ENCODE measurements around the gene CCDC177. TPM values are rescaled to one million over a fixed set of nuclear protein-coding genes. Genes with fewer than 3 reads are reported as not detected.

The CCDC177 gene
- total and polyA plus RNA-seq, 9 of the 15 experiments (the other 6 are each of a cell fraction or from before 2014, with no cell fraction given), result not detected

- DNase-seq (ENCODE audit: extremely low read depth in 1 of 4, low spot score in 3 of 4) (peak in 1 of 4 experiments; percentile 27), FAIRE-seq (peak; percentile 68), ATAC-seq (peak; percentile 39)
- Histone ChIP-seq H3K4me1 (replicated peaks in 1 of 2; ENCODE audit: control insufficient read depth in 2 of 2, insufficient read depth in 2 of 2, low read length in 2 of 2) (peaks cover 17 to 64% of the 10 kb centered on the region in 2 experiments), H3K4me2 (ENCODE audit: insufficient read depth, low read length) (peak overlapping the region; percentile 77), H4K20me1 (replicated peaks; ENCODE audit: control insufficient read depth, insufficient read depth, low read length) (0 out of 2 replicates have a peak, but pooled peaks cover 2% of the 10 kb centered on the region), H3K27ac (ENCODE audit: extremely low read depth, low read depth, low read length) (peak overlapping the region; percentile 70), H3K9me3 (replicated peaks; ENCODE audit: control insufficient read depth, insufficient read depth, low read depth, low read length) (no peaks in the 10 kb centered on the region), H2AFZ (ENCODE audit: low read depth, low read length) (peak overlapping the region; percentile 61), H3K4me3 (peak overlapping the region; percentile 28), H3K36me3 (ENCODE audit: control insufficient read depth, insufficient read depth, low read length) (peaks cover 38% of the 10 kb centered on the region; the same call in 2 of the 3 replicates), H3K9ac (ENCODE audit: insufficient read depth in 1 of 2, low read depth in 2 of 2, low read length in 2 of 2) (peak overlapping the region; percentile 56 to 81; a peak in 3 of 4 replicates), H3K9me1 (ENCODE audit: control insufficient read depth, insufficient read depth, low read length) (no peaks in the 10 kb centered on the region), H3K79me2 (ENCODE audit: control insufficient read depth, insufficient read depth, low read length) (peaks cover 93% of the 10 kb centered on the region), H3K27me3 (ENCODE audit: control insufficient read depth in 2 of 2, insufficient read depth in 2 of 2, low read length in 2 of 2) (no peaks in the 10 kb centered on the region)
- in situ Hi-C loops (cut with MboI), result no loop called here
- POLR2A ChIA-PET, result no interaction called here
- WGBS (ENCODE audit: insufficient coverage, low coverage, missing lambda C conversion rate), result 9% methylated on average over 9 of the region's 9 CpGs
- TF ChIP-seq BACH1 (tag; IDR thresholded peaks at IDR 0.05), result no peak
- TF ChIP-seq, protein P1, sequence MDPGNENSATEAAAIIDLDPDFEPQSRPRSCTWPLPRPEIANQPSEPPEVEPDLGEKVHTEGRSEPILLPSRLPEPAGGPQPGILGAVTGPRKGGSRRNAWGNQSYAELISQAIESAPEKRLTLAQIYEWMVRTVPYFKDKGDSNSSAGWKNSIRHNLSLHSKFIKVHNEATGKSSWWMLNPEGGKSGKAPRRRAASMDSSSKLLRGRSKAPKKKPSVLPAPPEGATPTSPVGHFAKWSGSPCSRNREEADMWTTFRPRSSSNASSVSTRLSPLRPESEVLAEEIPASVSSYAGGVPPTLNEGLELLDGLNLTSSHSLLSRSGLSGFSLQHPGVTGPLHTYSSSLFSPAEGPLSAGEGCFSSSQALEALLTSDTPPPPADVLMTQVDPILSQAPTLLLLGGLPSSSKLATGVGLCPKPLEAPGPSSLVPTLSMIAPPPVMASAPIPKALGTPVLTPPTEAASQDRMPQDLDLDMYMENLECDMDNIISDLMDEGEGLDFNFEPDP (CRISPR knock-in tag; IDR thresholded peaks at IDR 0.05), result no peak
- no peak for TF ChIP-seq ZNF717 (CRISPR knock-in tag; IDR thresholded peaks at IDR 0.05)
- TF ChIP-seq SRSF9 (IDR thresholded peaks at IDR 0.05; ENCODE audit: borderline replicate concordance, low read depth, low read length), result no peak
- no peak for TF ChIP-seq MEF2A (IDR thresholded peaks at IDR 0.05; ENCODE audit: control insufficient read depth, low read depth, low read length)
- TF ChIP-seq ZNF830 (CRISPR knock-in tag; IDR thresholded peaks at IDR 0.05), result no peak
- TF ChIP-seq NFIC (IDR thresholded peaks at IDR 0.05), result 0 out of 2 replicates have a peak, but pooled peaks have one; percentile 8
- 0 out of 2 replicates have a peak, but pooled peaks have one; percentile 20 for TF ChIP-seq ETV1 (tag; conservative IDR thresholded peaks at IDR 0.05; ENCODE audit: low read depth)
- TF ChIP-seq NR2F6 (CRISPR knock-in tag; IDR thresholded peaks at IDR 0.05), result no peak
- no peak for TF ChIP-seq CCNT2 (IDR thresholded peaks at IDR 0.05; ENCODE audit: borderline replicate concordance, extremely low read depth, insufficient read length, low read depth, low read length)
- no peak for TF ChIP-seq PTBP1 (IDR thresholded peaks at IDR 0.05; ENCODE audit: low read depth, low read length)
- TF ChIP-seq TAF15 (IDR thresholded peaks at IDR 0.05; ENCODE audit: low read depth, low read length), result no peak
- 0 out of 4 replicates have a peak, but pooled peaks of 1 of the 2 experiments have one; percentile 19 for TF ChIP-seq SRF (CRISPR knock-in tag; IDR thresholded peaks at IDR 0.05)
- peak; percentile 43 for TF ChIP-seq RBBP5 (IDR thresholded peaks at IDR 0.05; ENCODE audit: borderline replicate concordance, insufficient read depth, low read length, poor library complexity, severe bottlenecking)
- 0 out of 4 replicates have a peak, but pooled peaks of 1 of the 2 experiments have one; percentile 25 for TF ChIP-seq MAZ (CRISPR knock-in tag; conservative IDR thresholded peaks at IDR 0.05 in 1 of 2, IDR thresholded peaks at IDR 0.05 in 1 of 2)
- TF ChIP-seq, protein P2, sequence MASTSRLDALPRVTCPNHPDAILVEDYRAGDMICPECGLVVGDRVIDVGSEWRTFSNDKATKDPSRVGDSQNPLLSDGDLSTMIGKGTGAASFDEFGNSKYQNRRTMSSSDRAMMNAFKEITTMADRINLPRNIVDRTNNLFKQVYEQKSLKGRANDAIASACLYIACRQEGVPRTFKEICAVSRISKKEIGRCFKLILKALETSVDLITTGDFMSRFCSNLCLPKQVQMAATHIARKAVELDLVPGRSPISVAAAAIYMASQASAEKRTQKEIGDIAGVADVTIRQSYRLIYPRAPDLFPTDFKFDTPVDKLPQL (IDR thresholded peaks at IDR 0.05; ENCODE audit: extremely low read depth, insufficient read length), result no peak
- intact Hi-C loops (cut with micrococcal nuclease), result no loop called here
- no TSS peak for BruUV-seq (replicated peaks)
- CTCF ChIA-PET (ENCODE audit: low intra/inter-chr PET ratio), result no interaction called here
Measured at GRCh38 chr14:69615496-69616407, 41.1 kb upstream of the CCDC177 start.
